Activated CD8-positive, alpha-beta memory T cell treated with anti-CD3 and anti-CD28 coated beads for 24 hours (primary cell): Measurements from ENCODE around the gene MYH1.

ENCODE experiments used
- DNase-seq: peaks from one replicate; pipeline ENCODE4 v3.0.0-alpha.2; 2020

Gene MYH1

DNA sequence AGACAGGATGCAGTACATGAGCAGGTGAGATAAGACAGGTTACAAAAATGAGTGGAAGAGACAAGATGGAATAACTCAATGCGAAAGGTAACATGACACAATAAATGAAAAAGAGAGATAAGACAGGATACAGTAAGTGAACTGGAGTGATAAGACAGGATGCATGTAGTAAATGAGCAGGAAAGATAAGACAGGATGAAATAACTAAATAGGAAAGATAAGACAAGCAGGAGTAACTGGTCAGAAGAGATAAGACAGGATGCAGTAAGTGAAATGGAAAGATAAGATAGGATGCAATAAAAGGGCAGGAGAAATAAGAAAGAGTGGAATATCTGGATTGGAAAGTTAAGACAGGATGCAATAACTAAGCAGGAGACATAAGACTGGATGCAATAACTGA is 40.6 kb downstream of the MYH1 start:
- DNase-seq, result no peak

DNA sequence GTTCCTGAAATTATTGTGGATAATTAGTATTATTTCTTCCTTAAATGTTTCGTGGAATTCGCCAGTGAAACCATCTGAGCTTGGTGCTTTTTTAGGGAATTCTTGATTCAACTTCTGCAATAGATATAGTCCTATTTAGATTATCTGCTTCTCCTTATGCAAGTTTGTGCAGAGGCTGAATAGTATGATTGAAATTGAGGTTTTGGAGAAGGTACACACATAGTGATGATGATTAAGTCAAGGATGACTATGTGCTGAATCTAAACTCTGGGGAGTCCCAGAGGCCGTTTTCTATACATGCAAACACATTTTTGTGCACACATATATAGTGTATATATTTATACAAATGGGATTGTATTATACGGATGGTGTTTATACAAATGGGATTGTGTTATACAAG is 43.8 kb downstream of the MYH1 start:
- DNase-seq, result no peak

DNA sequence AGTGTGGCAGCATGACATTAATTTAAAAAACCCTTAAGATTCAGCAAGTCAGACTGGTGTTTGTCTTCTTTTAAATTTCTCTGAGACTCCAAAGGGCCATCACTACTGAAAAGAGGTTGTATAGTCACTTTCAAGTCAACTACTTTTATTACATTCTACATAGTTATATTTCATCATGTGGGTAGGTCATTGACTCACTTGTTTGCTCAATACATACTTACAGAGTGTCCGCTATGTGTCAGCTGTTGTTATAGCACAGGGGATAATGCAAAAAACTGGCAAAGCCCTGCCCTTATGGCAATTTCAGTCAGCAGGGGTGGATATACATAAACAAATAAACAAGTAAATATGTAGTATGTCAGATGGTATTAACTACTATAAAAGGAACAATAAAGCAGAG is 46.5 kb downstream of the MYH1 start:
- DNase-seq, result no peak

DNA sequence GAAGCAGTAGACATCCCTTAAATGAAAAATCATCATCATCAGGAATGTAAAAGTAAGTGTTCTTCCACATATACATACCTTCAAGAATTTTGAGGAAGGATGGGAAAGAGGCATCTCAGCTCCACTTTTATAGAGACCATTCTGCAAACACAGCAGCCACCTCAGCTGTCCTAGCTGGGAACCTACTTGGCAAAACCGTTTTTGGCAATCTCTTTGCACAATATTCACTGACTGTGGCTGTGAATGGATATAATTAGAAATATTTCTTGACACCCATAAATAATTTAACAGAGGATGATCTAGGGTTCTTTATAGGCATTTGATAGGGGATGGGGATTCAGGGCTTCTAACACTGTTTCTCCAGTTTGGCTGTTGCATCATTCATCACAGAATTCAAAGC is 48.9 kb downstream of the MYH1 start, which contains the start of gene MYH4:
Gene MYH4 (minus strand): TSS at position 101 of the 400 bp plus-strand sequence. CDS start 2,814 bp downstream, outside the sequence.
- DNase-seq, result no peak

DNA sequence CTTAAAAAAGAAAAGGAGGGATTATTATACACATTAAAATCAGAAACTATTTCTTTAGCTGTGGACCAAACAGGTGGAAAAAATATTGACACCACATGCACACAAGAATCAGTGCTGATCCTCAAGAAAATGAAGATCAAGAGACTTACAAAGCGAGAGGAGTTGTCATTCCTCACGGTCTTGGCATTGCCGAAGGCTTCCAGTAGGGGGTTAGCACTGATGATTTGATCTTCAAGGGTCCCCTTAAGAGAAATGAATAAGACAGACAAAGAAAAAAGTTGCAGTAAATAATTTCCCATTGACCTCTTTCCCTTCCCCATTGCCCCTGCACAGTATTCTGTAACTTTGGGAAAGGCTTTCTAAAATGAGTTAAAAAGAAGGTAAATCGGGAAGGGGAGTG is 54.9 kb downstream of the MYH1 start:
- no peak for DNase-seq

DNA sequence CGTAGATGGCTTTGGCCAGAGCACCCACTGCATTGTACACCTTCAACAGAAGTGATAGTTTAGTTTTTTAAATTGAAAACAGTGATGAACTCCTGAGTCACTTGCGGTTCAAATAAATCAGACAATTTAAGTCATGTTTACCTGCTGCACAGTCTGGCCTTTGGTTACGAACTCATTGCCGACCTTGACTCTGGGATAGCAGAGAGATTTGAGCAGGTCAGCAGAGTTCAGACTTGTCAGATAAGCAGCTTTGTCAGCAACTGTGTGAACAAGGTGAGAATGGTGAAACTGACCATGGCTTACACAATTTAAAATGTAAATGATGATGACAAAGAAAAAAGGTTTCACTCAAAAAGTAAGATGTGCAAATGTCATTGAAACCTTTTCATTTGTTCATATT is 58.3 kb downstream of the MYH1 start:
- no peak for DNase-seq

DNA sequence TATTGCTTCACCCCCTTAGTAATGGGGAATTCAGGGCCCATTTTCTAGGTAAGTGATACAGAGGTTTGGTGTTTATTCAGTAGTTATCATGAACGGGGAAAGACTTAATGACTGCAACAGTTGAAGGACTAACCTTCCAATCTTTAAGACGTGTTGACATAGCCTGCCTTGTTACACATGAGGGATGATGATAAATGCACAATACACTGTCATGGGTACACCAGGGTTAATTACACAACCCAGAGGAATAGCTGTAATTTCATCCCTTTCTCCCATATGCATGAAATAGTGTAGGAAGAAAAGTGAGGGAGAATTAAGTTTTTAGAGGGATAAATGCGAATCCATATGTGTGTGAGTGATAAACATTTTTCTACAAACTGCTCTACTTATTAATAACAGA is 59.6 kb downstream of the MYH1 start:
- no peak for DNase-seq

DNA sequence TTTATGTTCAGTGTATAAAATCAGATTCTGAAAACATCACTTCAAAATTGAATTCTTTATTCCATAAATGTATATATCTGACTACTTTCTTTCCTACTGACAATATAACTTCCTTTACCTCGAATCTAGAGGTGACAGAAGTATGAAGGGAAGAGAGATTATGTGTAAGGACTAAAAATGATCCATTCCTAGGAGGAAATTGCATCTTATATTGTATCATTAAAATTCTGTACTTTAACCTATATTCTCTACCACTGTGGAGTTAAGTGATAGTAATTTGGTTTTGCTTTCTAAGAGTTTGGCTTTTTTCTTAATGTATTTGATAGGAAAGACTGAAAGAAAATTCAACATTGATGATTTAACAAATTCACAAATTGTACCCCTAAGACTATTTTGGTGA is 60.4 kb downstream of the MYH1 start:
- no peak for DNase-seq

DNA sequence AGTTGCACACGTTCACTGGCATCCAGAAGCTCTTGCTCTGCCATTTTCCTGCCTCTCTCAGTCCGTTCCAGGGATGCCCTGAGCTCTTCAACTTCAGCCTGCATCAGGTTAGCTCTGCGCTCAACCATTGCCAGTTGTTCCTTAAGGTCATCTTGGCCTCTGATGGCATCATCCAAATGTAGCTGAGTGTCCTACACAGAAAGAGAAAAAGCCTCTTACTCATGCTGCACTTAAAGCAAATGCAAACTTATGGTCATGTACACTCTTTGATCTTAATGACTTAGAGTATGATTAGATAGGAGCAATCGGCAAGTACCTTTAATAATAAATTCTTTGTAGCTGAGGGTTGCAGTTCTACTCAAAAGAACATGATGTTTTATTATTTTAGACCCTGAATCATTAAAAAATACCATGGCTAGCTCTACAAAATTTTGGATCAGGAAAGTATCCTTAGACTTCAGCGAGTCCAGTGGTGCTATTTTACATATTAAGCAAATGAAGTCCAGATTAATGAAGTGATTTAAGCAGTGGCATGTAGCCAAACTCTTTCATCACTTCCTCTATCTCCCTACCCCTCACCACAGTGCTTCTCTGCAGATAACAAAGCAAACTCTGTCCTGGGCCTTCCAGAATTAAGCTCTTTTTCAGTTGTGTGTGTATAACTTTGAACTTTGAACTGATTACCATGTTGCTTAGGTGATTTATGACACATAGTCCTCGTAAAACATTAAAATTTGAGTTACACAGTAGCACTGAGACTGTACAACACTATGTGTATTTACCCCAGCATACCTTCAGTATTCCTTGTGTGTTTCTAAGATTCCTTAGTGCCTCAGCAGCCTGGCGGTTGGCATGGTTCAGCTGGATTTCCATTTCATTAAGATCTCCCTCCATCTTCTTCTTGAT is 71.1 kb downstream of the MYH1 start:
- DNase-seq, result no peak
